ENCODE data around the gene APOBEC3C.
"Not testable (repeated sequence)": the region's sequence is repeated elsewhere in the genome, so short reads cannot be mapped to it uniquely, and the experiment has no call there.

Gene APOBEC3C

GRCh38 chr22:39024519-39025308 is 10.7 kb downstream of the APOBEC3C start:
- DNase-seq: peak in 3 of 6 experiments; percentile 12 to 17 (median 15)

GRCh38 chr22:39026509-39027150 is 12.6 kb downstream of the APOBEC3C start:
- no peak for DNase-seq

GRCh38 chr22:39027717-39028116 is 13.7 kb downstream of the APOBEC3C start:
- no peak for DNase-seq

GRCh38 chr22:39028281-39028680 is 14.2 kb downstream of the APOBEC3C start:
- DNase-seq: no peak

- no peak for DNase-seq
These were observed 15.2 kb downstream of the APOBEC3C start for GRCh38 chr22:39029227-39029626.

- DNase-seq: no peak
These were observed 16.6 kb downstream of the APOBEC3C start for GRCh38 chr22:39030705-39031104.

GRCh38 chr22:39031434-39032295 is 17.6 kb downstream of the APOBEC3C start:
- DNase-seq: not testable (repeated sequence)

GRCh38 chr22:39037071-39037470 is 23.0 kb downstream of the APOBEC3C start:
- peak in 1 of 6 experiments; percentile 14 for DNase-seq

- no peak for DNase-seq
These were observed 25.5 kb downstream of the APOBEC3C start for GRCh38 chr22:39039306-39040126.

- not testable (repeated sequence) for DNase-seq
These were observed 26.1 kb downstream of the APOBEC3C start for GRCh38 chr22:39040155-39040537.

GRCh38 chr22:39040538-39041296 is 26.7 kb downstream of the APOBEC3C start, which contains the start of gene APOBEC3F:
APOBEC3F (plus strand) TSS chr22:39040864; CDS start chr22:39040961, 97 bp downstream.
- DNase-seq: peak in 2 of 6 experiments; percentile 39 to 47

GRCh38 chr22:39041908-39042307 is 27.9 kb downstream of the APOBEC3C start:
- DNase-seq: no peak

GRCh38 chr22:39043063-39043462 is 29.0 kb downstream of the APOBEC3C start:
- not testable (repeated sequence) for DNase-seq

GRCh38 chr22:39045136-39045535 is 31.1 kb downstream of the APOBEC3C start:
- not testable (repeated sequence) for DNase-seq

GRCh38 chr22:39049486-39049885 is 35.4 kb downstream of the APOBEC3C start:
- DNase-seq: not testable (repeated sequence)

- not testable (repeated sequence) for DNase-seq
These were observed 37.9 kb downstream of the APOBEC3C start for GRCh38 chr22:39051844-39052495.

- no peak for DNase-seq
These were observed 41.6 kb downstream of the APOBEC3C start for GRCh38 chr22:39055658-39056057.

GRCh38 chr22:39061290-39061689 is 47.2 kb downstream of the APOBEC3C start:
- DNase-seq: not testable (repeated sequence)

GRCh38 chr22:39061951-39062350 is 47.9 kb downstream of the APOBEC3C start:
- DNase-seq: not testable (repeated sequence)

GRCh38 chr22:39063904-39064303 is 49.8 kb downstream of the APOBEC3C start:
- DNase-seq: not testable (repeated sequence)

Data from stimulated activated naive CD4-positive, alpha-beta T cell (primary cell).